GM12864 (cell line): Measurements from ENCODE around the gene MYD88.

Experiments used
- DNase-seq: peaks from one replicate; pipeline ENCODE4 v3.0.0-alpha.2; 2011; ENCODE audit warnings: low read depth
- H3K4me3 ChIP-seq: 2 replicates; pipeline ENCODE4 v1.5.1; 2011; ENCODE audit warnings: mild to moderate bottlenecking, low read depth, low read length, control low read depth
- CTCF ChIP-seq: IDR thresholded peaks from 2 replicates; pipeline ENCODE4 v1.5.1; 2011; ENCODE audit warnings: low read depth, mild to moderate bottlenecking, moderate library complexity, low read length, control low read depth, inconsistent platforms; ENCODE audit errors: missing control alignments

MYD88 gene

DNA sequence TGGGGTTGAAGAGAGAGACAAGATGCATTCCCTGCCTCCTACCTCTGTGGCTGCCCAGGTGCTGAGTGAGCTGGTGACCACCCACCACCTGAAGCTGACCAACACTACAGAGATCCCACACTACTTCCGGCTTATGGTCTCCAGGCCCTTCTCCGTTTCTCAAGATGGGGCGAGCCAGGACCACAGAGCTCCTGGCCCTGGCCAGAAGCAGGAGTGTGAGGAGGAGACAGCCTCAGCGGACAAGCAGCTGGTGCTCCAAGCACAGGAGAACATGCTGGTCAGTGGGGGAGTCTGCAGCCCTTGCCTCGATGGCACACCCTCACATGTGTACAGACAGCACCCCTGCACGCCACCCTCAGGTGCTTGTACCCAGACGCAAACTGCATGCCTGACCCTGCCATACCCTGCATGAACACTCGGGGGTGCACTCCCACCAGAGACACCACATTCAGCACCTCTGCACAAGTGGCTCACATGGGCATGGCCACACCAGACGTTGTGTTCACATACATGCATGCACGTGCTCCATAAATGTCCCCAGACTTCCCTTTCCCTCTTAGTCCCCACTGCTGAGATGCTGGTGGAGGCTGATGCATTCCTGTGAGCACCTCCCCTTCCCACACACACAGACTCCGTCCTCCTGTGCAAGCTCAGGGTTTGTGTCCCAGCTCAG lies 20.6 kb upstream of the MYD88 start:
- H3K4me3 ChIP-seq = no peak overlapping the region
- peak; percentile 96 for TF ChIP-seq CTCF
- DNase-seq = no peak

DNA sequence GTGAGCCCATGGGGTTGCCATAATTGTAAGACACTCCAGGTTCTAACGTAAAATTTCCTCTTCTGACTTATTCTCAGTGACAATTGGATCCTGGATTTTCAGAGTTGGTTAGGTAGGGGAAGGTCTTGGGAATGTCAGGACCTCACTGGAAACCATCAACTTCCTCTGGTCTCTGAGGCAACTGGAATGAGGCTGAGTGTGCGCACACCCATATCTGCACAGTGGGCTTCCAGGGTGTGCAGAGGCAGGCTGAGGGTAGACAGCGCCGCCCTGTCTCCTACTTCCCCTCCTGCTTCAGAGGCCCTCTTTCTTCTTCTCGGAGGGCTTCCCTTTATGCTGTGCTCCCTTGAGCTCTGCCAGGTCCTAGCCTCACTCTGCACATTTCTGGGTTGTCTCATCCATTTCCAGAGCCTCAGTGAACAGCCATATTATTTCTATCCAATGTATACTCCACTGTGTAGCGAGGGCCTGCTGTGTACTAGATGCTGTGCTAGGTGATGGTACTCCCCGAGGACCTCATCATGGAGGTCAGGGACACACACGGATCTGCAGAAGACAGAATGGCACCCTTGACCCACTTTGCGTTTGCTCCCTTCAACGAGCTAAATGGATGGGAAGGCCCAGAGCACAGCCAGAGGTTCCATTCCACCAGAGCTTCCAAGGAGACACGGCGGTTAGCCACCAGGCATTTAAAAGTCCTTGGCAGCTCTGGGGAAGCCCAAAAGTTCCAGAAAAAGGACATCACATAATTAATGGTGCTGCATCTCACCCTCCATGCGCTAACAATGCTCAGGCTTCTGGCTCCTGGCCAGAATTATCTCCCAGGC lies 19.8 kb upstream of the MYD88 start:
- no peak for TF ChIP-seq CTCF
- DNase-seq = no peak
- no peak overlapping the region for H3K4me3 ChIP-seq

DNA sequence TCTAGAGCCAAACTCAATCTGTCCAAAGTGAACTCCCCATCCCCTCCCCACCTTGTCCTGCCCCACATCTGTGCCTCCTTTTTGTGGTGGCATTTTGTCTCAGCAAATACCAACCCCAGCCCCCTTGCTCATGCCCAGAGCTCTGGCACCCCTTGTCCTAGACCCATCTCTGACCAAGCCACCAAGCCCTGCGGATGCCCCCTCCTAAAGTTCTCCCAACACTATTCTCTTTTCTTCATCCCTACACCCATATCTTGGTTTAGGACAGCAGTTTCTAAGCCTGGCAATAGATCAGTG lies 19.3 kb upstream of the MYD88 start:
- TF ChIP-seq CTCF = no peak
- no peak overlapping the region for H3K4me3 ChIP-seq
- no peak for DNase-seq

- no peak for TF ChIP-seq CTCF
- no peak for DNase-seq
- H3K4me3 ChIP-seq = no peak overlapping the region
Measured at GRCh38 chr3:38119821-38120692, 18.4 kb upstream of the MYD88 start.

GRCh38 chr3:38120693-38121450 lies 17.6 kb upstream of the MYD88 start:
- TF ChIP-seq CTCF = no peak
- no peak overlapping the region for H3K4me3 ChIP-seq
- no peak for DNase-seq

DNA sequence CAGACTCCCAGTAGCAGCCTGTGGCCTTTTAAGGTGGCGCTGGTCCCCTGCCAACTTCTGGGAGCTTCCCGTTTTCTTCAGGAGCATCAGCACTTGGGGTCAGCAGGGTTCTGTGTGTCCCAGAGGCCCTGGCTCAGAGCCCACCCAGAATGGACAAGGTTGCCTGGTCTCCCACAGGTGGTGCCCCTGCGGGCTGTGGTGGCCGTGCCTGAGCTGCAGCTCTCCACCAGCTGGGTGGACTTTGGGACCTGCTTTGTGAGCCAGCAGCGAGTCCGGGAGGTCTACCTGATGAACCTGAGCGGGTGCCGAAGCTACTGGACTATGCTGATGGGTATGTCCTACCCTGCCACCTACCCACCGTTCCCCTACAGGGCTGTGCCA lies 17.0 kb upstream of the MYD88 start:
- no peak for DNase-seq
- no peak overlapping the region for H3K4me3 ChIP-seq
- no peak for TF ChIP-seq CTCF
